SH-SY5Y (cell line): ENCODE results near the gene ERGIC1.

ENCODE experiments used
- GATA2 ChIP-seq: IDR thresholded peaks from 2 replicates; pipeline ENCODE4 v1.6.1; 2011; ENCODE audit warnings: mild to moderate bottlenecking, low read depth, low read length
- GATA3 ChIP-seq: IDR thresholded peaks from 2 replicates; pipeline ENCODE4 v1.6.1; 2011; ENCODE audit warnings: low read depth, mild to moderate bottlenecking, low read length, moderate library complexity

The ERGIC1 gene

DNA sequence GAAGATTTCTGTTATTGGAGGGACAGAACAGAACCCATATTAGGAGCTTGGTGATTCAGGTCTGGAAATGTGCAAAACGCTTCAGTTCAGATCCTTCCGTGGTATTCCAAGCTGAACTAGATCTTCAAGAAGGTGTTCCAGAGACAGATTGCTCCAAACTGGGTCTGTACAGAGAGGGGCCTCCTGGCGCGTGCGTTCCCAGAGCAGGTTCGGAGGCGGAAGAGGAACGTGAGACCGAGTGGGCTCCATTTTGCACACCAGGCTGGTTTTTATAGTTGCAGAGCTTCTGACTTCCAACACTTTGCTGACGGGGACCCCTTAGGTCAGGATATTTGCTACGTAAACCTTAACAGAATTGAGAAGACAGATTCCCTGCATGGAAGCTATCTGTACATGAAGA lies 108.5 kb downstream of the ERGIC1 start:
- TF ChIP-seq GATA2 (no peak), GATA3 (no peak)

DNA sequence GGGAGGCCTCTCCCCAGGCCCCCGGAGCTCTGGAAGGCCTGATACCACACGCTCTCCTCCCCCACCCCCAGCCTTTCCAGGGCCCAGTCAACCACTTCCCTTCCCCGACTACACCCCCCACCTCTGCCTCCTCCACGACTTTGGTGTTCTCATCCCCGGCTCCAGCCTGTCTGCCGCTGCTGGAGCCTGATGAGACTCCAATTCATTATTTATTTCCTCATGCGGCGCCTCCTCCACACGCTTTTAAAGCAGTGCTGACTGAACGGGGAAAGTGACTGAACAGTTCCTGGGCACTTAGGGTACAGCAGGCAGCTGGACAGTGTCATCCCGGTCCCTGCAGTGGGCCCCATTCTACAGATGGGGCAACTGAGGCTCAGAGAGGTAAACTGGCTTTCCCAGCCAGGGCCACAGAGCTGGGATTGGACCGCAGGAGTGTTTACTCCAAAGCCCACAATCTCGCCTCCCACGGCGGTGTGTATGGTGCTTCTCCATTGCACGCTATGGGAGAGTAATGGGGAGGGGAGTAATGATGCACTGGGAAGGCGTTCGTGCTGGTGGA lies 109.3 kb downstream of the ERGIC1 start:
- no peak for TF ChIP-seq GATA3
- no peak for TF ChIP-seq GATA2

DNA sequence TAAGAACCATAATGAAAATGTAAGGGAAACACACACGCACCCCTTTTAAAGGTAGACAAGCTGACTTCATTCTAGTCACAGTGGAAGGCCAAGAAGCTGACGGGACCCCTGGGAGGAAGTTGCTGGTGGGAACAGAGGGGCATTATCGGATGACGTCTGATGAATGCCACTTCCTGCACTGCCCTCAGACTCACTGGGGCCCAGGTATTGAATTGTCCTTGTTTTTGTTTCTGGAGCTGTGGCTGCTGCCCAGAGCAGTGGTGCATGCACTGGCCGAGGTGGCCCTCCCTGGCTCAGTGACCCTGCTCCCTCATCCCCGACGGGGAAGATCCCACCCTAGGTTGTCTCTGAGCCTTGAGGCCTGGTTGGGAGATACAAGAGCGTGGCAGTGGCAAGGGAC lies 109.9 kb downstream of the ERGIC1 start:
- TF ChIP-seq GATA2: no peak
- no peak for TF ChIP-seq GATA3

DNA sequence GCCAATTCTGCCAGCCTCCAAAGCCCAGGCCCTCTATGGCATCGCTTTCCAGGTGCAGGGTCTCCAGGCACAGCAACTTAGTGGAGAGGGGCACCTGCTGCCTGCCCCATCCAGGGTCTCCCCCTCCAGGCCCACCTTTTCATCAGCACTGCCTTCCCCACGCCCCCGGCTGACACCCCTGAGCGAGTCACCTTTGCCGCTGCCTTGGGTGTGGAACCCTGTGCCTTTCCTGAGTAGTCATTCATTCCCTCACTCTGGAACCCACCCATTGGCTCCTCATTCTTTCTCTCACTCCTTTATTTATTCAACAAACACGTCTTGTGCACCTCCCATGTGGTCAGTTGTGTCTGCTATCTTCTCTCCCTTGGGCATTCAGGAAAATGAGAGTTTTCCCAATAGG lies 110.7 kb downstream of the ERGIC1 start:
- TF ChIP-seq GATA2: no peak
- no peak for TF ChIP-seq GATA3

DNA sequence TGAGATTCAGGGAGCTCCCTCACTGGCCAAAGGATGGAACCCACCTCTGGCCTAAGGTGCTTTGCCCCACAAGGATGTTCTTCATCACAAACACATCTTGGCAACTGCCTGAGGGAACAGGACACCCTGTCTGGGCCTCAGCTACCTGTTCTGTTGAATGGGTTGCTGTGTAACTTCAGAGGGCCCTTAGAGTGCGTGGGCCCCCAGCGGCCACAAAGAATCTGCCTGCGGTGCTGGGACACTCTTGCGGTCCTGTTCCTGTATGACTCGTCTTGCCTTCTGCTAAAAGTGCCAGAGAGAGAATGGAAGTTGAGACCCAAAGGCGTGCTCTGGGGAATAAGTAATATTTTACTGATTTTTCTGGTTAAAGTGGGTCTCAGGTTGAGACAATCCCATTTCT lies 111.1 kb downstream of the ERGIC1 start:
- TF ChIP-seq GATA2 (no peak), GATA3 (no peak)

DNA sequence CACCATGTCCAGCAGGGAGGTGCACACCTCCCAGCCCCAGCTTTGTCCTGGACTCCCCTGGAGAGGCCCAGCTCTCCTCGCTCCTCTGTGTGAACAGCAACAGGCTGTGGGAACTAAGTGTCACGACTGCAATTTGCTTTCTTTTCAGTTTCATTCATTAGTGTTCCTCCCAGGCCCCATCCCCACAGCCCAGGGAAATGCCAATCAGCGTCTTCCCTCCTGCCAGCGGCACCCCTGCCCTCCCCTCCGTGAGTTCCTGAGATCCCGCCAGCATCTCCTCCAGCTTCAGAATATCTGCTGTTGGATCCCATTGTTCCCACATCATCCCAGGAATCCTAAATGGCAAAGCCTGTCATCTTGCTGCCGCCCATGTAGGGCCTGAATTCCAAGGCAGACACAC lies 112.1 kb downstream of the ERGIC1 start:
- no peak for TF ChIP-seq GATA2
- TF ChIP-seq GATA3: no peak

DNA sequence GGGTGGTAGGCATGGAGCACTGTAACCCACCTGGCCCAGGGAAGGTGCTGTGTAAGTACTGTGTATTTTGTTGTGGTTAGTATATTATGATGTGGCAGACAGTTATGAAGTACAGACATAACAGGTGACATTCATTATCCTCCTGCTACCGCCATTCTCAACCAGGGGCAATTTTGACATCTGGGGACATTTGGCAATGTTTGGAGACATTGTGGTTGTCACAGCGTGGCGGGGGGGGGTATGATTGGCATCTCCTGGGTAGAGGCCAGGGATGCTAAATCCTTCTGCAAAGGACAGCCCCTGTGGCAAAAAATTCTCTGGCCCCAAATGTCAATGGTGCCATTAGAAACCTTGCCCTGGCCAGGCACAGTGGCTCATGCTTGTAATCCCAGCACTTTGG lies 115.4 kb downstream of the ERGIC1 start:
- TF ChIP-seq GATA3: no peak
- no peak for TF ChIP-seq GATA2

DNA sequence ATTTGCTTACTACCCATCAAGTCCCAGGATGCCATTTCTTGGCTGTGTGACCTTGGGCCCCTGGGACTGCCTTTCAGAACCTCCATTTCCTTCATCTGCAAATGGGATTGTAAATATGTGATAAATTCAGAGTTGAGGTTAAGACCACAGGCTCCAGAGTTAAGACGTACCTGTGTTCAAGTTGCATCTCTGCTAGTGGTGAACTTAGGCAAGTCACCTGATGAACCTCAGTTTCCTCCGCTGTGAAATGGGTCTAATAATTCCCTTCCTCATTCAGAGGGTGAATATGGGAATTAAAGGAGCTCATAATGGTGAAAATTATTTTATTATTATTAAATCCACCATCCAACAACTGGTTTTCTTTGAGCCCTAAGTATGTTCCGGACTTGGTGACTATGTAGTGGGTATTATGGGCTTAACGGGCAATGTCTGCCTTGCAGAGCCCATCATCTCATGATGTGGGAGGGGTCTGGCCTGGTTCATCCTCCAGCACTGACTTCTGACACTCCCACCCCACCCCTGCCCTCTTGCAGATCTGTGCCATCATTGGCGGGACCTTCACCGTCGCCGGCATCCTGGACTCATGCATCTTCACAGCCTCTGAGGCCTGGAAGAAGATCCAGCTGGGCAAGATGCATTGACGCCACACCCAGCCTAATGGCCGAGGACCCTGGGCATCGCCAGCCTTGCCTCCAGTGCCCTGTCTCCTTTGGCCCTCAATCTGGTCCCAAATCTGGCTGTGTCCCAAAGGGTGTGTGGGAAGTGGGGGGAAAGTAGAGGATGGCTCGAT lies 116.3 kb downstream of the ERGIC1 start:
- TF ChIP-seq GATA2 (no peak), GATA3 (no peak)

DNA sequence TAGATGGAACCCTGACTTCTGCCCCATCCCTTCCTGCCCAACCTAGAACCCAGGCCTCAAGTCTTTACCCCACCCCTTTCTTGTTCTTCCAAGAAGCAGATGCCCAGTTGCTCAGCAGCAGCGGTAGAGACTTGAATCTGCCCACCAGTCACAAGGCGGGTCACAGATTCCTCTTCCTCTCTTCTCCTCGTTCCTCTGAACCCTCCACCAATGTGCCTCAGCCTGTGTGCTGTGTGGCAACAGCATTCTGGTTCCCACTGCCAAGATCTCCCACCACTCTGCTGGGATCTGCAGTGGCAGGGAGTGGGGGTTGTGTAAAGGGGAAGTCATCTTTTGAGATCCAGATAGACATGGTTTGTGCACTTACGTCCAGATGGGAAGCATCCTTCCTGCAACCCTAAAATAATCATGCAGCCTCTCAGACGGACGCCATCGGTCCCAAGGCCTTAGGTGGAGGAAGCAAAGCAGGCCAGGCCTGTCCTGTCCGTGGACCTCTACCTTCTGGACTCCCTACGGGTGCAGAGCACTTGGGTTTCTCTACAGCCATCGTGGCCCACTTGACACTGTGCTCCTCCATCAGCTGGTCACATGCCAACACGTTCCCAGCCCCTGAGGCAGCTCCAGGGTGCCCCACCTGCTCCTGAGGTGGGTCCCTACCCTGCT lies 117.5 kb downstream of the ERGIC1 start:
- TF ChIP-seq GATA3 (no peak), GATA2 (no peak)

DNA sequence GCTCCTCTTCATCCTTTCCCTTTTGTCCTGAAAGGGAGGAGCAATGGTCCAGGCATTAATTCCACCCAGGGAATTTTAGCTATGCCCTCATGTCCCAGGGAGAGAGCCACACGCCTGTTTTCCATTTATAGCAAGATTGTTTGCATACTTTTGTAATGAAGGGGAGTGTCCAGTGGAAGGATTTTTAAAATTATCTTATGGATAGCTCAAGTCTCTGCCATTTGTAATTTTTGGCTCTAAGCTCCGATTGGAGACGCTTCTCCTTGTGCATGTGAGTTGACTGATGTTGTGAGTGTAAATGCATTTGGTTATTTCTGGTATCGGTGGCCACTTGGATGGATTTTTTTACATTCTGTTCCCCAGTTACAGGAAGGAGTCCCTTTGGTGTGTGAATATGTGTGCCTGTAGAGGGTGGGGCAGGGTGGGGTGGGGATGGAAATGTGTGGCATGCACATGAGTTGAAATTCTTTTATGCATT lies 118.0 kb downstream of the ERGIC1 start:
- TF ChIP-seq GATA3 (no peak), GATA2 (no peak)

DNA sequence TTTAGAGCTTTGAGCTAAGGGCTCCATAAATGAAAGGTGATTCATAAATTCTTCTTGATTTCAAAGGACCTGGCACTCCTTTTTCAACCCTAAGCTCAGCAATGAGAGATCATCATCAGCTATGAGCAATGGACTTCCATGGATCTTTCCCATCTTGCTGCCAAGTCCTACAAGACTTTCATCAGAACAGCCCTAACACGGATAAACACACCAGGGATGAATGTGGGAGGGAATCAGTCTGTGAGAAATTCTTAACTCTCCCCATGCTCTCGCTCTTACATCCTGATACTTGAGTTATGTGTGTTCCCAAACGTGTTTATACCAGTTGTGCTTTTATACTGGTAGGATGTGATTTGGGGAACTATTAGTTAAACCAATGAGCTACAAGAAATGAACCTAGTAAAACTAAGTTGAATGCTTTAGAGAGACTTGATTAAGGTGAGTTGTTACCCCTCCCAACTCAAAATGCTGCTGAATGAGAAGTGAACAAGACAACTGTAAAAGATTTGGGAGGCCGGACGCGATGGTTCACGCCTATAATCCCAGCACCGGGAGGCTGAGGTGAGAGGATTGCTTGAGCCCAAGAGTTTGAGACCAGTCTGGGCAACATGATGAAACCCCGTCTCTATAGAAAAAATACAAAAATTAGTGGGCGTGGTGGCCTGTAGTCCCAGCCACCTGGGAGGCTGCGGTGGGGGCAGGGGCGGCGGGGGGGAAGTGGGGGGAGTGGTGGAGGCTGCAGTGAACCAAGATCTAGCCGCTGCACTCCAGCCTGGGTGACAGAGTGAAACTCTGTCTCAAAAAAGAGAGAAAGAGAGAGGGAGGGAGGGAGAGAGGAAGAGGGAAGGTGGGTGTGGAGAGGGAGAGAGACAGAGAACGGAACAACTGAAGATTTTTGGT lies 120.0 kb downstream of the ERGIC1 start:
- no peak for TF ChIP-seq GATA2
- no peak for TF ChIP-seq GATA3

DNA sequence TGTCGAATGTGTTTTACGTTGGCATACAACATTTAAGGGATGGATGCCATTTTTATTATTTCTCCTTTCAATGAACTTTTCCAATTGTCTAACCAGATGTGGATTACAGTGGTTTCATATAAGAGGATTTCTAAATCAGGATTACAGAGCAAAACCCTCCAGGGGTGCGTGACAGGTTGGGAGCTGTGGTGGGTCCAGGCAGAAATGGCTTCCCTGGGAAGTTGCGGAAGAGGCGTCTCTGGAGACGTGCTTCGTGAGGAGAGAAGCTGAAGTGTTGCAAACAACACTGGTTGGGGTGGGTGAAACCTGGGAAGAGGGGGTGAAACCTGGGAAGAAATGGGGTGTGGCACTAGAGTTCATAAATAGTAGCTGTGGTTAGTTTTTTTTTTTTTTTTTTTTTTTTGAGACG lies 120.7 kb downstream of the ERGIC1 start:
- TF ChIP-seq GATA3 (no peak), GATA2 (no peak)

DNA sequence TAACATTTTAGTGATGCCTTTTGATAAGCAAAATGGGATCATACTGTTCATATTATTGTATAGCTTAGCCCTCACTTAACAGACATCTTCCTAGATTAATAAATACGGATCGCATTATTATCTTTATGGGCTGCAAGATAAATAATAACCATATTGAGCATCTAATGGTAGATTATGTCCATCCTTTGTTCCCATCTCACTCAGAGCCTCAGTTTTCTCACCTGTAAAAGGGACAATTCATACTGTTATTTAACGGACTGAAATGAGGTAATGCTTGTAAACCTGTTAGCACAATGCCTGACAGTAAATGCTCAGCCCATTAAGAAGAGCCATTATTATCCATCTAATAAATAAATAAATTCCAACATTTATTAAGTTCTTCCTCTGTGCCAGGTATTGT lies 122.2 kb downstream of the ERGIC1 start:
- TF ChIP-seq GATA3: no peak
- no peak for TF ChIP-seq GATA2

DNA sequence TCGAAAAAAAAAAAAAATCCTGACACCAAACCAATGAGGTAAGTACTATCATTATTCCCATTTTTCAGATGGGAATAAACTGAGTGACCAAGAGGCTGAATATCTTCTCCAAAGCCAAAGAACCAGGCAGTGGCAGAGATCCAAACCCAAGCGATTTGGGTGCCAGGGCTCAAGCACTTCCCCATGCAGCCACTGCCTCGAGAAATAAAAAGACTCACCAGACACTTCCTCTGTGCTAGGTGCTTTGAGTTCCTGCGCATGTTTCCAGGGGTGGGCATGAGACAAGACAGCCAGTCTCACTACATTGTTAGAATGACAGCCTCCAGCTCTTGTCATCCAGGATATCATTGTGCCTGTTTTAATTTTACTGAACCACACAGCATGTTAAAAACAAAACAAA lies 122.9 kb downstream of the ERGIC1 start:
- TF ChIP-seq GATA3 (no peak), GATA2 (no peak)
